Liver (tissue), 9 donors: Measurements from ENCODE around the gene RTN1. TPM values are rescaled to one million over a fixed set of nuclear protein-coding genes. Genes with fewer than 3 reads are reported as not detected.

Experiments used
- DNase-seq: peaks from one replicate; pipeline ENCODE4 v3.0.0-alpha.2; 2017; ENCODE audit warnings: low spot score
- H3K27ac ChIP-seq, 2 donors: one replicate each; pipeline ENCODE4 v1.7.0; 2013; ENCODE audit warnings: inconsistent platforms in 2 of 2, low read length in 2 of 2, control low read depth in 1 of 2, low read depth in 1 of 2, mild to moderate bottlenecking in 1 of 2
- H3K27me3 ChIP-seq, 4 donors: one replicate each; pipeline versions ENCODE4 v1.6.1 to v1.7.0; 2013; ENCODE audit warnings: low read length in 3 of 4, inconsistent platforms in 1 of 4, mild to moderate bottlenecking in 1 of 4, moderate library complexity in 1 of 4; ENCODE audit not compliant: control insufficient read depth in 4 of 4, insufficient read depth in 4 of 4
- H3K36me3 ChIP-seq, 4 donors: one replicate each; pipeline versions ENCODE4 v1.6.1 to v1.7.0; 2013; ENCODE audit warnings: low read length in 3 of 4, mild to moderate bottlenecking in 3 of 4, low read depth in 1 of 4, moderate library complexity in 1 of 4; ENCODE audit not compliant: control insufficient read depth in 4 of 4, insufficient read depth in 3 of 4
- H3K4me1 ChIP-seq, 4 donors: one replicate each; pipeline versions ENCODE4 v1.6.1 to v1.7.0; 2013; ENCODE audit warnings: low read length in 3 of 4, mild to moderate bottlenecking in 3 of 4, moderate library complexity in 1 of 4; ENCODE audit not compliant: control insufficient read depth in 4 of 4, insufficient read depth in 4 of 4
- H3K4me3 ChIP-seq, 3 donors: one replicate each; pipeline versions ENCODE4 v1.6.1 to v1.7.0; 2013; ENCODE audit warnings: low read length in 3 of 3, control low read depth in 1 of 3, low read depth in 1 of 3, mild to moderate bottlenecking in 1 of 3
- H3K9ac ChIP-seq, 2 donors: one replicate each; pipeline ENCODE4 v1.7.0; 2013; ENCODE audit warnings: low read length in 2 of 2, mild to moderate bottlenecking in 2 of 2, moderate library complexity in 2 of 2, control low read depth in 1 of 2, low read depth in 1 of 2
- H3K9me3 ChIP-seq, 4 donors: one replicate each; pipeline versions ENCODE4 v1.6.1 to v1.7.0; 2013; ENCODE audit warnings: low read length in 3 of 4; ENCODE audit not compliant: control insufficient read depth in 4 of 4
- EGR1 ChIP-seq, 2 donors: IDR thresholded peaks; 2 replicates each; pipeline ENCODE4 v1.6.1; 2016 to 2018; ENCODE audit warnings: antibody characterized with exemption in 2 of 2, low read depth in 2 of 2
- FOXA1 ChIP-seq: IDR thresholded peaks from 2 replicates; pipeline ENCODE4 v1.6.1; 2016; ENCODE audit warnings: antibody characterized with exemption
- FOXA2 ChIP-seq: IDR thresholded peaks from 2 replicates; pipeline ENCODE4 v1.6.1; 2016; ENCODE audit warnings: antibody characterized with exemption
- GABPA ChIP-seq, 2 donors: IDR thresholded peaks in 1 of 2; conservative IDR thresholded peaks in 1 of 2; 2 replicates each; pipeline ENCODE4 v1.6.1; 2016; ENCODE audit warnings: antibody characterized with exemption in 2 of 2, mild to moderate bottlenecking in 1 of 2, moderate library complexity in 1 of 2
- HNF4A ChIP-seq, 2 donors: conservative IDR thresholded peaks; 2 replicates each; pipeline ENCODE4 v1.6.1; 2016; ENCODE audit warnings: antibody characterized with exemption in 2 of 2, mild to moderate bottlenecking in 2 of 2
- HNF4G ChIP-seq: IDR thresholded peaks from 2 replicates; pipeline ENCODE4 v1.6.1; 2016; ENCODE audit warnings: antibody characterized with exemption
- JUND ChIP-seq, 2 donors: IDR thresholded peaks; 2 replicates each; pipeline ENCODE4 v1.6.1; 2016; ENCODE audit warnings: antibody characterized with exemption in 2 of 2
- NR2F2 ChIP-seq: IDR thresholded peaks from 2 replicates; pipeline ENCODE4 v1.6.1; 2016; ENCODE audit warnings: antibody characterized with exemption
- RAD21 ChIP-seq, 2 donors: IDR thresholded peaks; 2 replicates each; pipeline ENCODE4 v1.6.1; 2016; ENCODE audit warnings: antibody characterized with exemption in 2 of 2, mild to moderate bottlenecking in 2 of 2
- RXRA ChIP-seq, 2 donors: IDR thresholded peaks; 2 replicates each; pipeline ENCODE4 v1.6.1; 2017 to 2018; ENCODE audit warnings: antibody characterized with exemption in 2 of 2, mild to moderate bottlenecking in 1 of 2
- SP1 ChIP-seq: IDR thresholded peaks from 2 replicates; pipeline ENCODE4 v1.6.1; 2018; ENCODE audit warnings: antibody characterized with exemption, mild to moderate bottlenecking
- TAF1 ChIP-seq: conservative IDR thresholded peaks from 2 replicates; pipeline ENCODE4 v1.6.1; 2016; ENCODE audit warnings: antibody characterized with exemption, mild to moderate bottlenecking
- YY1 ChIP-seq: IDR thresholded peaks from 2 replicates; pipeline ENCODE4 v1.6.1; 2016; ENCODE audit warnings: antibody characterized with exemption, mild to moderate bottlenecking
- WGBS: extraction: QIAGEN DNeasy Blood & Tissue Kit; methylation state at CpG from one replicate; pipeline ENCODE4 v1.1.7; 2013; 5-methylcytosine and 5-hydroxymethylcytosine counted together
- polyA plus RNA-seq, 2 donors: library from polyadenylated mRNA; stranded (reverse) in 1 of 2; unstranded in 1 of 2; fragments of 200-250 nt in 1 of 2; fragments of >200 nt in 1 of 2; fragmentation: Nextera tagmentation in 1 of 2; extraction: Ambion mirVana in 1 of 2; gene quantifications; one replicate each; pipeline versions ENCODE4 v1.2.1 to v1.2.3, GENCODE V29; 2013 to 2015
- total RNA-seq, 2 donors: library from RNA; depleted of rRNA; stranded (reverse); fragments of >200 nt; gene quantifications; one replicate each; pipeline ENCODE4 v1.2.3, GENCODE V29; 2014
- TF ChIP-seq, protein P1 (sequence below): IDR thresholded peaks from 2 replicates; pipeline ENCODE4 v1.6.1; 2016; ENCODE audit warnings: antibody characterized with exemption
- TF ChIP-seq, protein P2 (sequence below): IDR thresholded peaks from 2 replicates; pipeline ENCODE4 v1.6.1; 2016; ENCODE audit warnings: antibody characterized with exemption, mild to moderate bottlenecking
- TF ChIP-seq, protein P3 (sequence below): IDR thresholded peaks from 2 replicates; pipeline ENCODE4 v1.6.1; 2016; ENCODE audit warnings: antibody characterized with exemption
- TF ChIP-seq, protein P4 (sequence below): IDR thresholded peaks from 2 replicates; pipeline ENCODE4 v1.6.1; 2016; ENCODE audit warnings: antibody characterized with exemption
- TF ChIP-seq, protein P5 (sequence below): fragments of 150-350 bp; IDR thresholded peaks from 2 replicates; pipeline ENCODE4 v1.5.1; 2017; ENCODE audit warnings: improper control_type of control experiment, low read depth, low read length; ENCODE audit not compliant: missing input control
- donor health status: healthy.
- donor health status: healthy.
- donor health status: healthy.
- donor health status: healthy.
- donor health status: healthy.

RTN1 gene
- total and polyA plus RNA-seq, 4 donors: 0.08 to 1.8 (median 0.37) TPM

DNA sequence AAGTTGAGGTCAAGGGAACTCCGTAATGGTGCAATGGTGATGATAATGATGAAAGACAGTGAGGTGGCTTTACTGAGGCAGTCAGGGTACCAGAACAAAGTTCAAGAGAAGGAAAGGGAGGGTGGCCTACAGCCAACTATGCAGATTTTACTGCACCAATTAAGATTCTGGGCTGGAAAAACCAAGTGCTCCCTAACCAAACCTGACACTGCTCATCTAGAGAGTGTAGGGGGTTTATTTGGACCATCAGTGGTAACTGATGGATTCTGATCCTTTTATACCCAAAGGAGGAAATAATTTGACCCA, 49.8 kb upstream of the RTN1 start:
- Histone ChIP-seq H3K9me3 (no peaks in the 10 kb centered on the region), H3K36me3 (no peaks in the 10 kb centered on the region), H3K27ac (no peak overlapping the region), H3K4me1 (peaks cover 0 to 13% (median 4%) of the 10 kb centered on the region in 4 donors), H3K4me3 (peak overlapping the region in 1 of 3 donors; percentile 60), H3K27me3 (no peaks in the 10 kb centered on the region), H3K9ac (no peak overlapping the region)
- WGBS: 18% methylated on average over 1 of the region's 1 CpG
- TF ChIP-seq HNF4G: peak; percentile 6
- TF ChIP-seq TAF1: no peak
- peak in 1 of 2 donors; percentile 39 for TF ChIP-seq HNF4A (conservative IDR thresholded peaks at IDR 0.05)
- TF ChIP-seq FOXA2: no peak
- no peak for TF ChIP-seq JUND (IDR thresholded peaks at IDR 0.05)
- TF ChIP-seq, protein P1, sequence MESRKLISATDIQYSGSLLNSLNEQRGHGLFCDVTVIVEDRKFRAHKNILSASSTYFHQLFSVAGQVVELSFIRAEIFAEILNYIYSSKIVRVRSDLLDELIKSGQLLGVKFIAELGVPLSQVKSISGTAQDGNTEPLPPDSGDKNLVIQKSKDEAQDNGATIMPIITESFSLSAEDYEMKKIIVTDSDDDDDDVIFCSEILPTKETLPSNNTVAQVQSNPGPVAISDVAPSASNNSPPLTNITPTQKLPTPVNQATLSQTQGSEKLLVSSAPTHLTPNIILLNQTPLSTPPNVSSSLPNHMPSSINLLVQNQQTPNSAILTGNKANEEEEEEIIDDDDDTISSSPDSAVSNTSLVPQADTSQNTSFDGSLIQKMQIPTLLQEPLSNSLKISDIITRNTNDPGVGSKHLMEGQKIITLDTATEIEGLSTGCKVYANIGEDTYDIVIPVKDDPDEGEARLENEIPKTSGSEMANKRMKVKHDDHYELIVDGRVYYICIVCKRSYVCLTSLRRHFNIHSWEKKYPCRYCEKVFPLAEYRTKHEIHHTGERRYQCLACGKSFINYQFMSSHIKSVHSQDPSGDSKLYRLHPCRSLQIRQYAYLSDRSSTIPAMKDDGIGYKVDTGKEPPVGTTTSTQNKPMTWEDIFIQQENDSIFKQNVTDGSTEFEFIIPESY: no peak
- TF ChIP-seq RXRA (IDR thresholded peaks at IDR 0.05): peak in 1 of 2 donors; percentile 28
- no peak for DNase-seq

DNA sequence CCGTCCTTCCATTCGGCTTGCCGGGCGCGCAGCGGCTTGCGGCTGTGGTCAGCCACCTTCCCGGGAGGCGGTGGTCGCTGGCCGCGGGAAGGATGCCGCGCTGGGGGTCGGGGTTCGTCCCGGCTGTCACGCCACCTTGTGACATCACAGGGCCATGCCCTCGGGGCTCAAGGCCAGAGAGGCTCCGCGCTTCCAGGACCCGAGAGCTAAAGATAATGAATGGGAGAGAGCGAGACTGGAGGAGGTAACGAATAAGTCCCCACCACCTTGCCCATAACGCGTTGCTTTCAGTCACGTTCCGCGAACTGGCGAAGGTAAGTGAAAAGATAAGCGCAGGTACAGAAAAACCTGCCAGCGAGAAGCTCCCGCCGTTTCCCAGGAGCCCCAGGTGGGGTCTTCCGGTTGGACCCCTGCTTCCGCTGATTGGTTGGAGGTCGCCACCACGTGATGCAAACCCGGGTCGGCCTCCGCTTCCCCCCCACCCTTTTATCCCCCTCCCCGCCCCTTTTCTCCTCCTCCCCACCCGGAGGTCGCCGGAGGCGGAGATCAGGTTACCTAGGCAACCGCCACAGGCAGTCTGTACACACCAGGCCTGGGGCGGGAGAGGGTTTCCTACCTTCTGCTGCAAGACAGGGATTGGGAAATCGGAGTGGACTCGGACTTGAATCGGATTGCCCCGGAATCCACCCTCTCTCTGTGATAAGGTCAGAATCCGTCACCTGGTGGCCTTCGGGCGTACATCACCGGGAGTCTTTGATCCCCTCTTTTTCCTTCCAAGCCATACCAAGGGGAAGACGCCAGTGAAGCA, 49.2 kb upstream of the RTN1 start, which contains the start of gene LRRC9:
TSS of gene LRRC9 (plus strand) at position 575 of the 808 bp plus-strand sequence.
- H3K4me1 ChIP-seq: peaks cover 0 to 13% (median 4%) of the 10 kb centered on the region in 4 donors
- no peak for TF ChIP-seq RAD21 (IDR thresholded peaks at IDR 0.05)
- TF ChIP-seq, protein P2, sequence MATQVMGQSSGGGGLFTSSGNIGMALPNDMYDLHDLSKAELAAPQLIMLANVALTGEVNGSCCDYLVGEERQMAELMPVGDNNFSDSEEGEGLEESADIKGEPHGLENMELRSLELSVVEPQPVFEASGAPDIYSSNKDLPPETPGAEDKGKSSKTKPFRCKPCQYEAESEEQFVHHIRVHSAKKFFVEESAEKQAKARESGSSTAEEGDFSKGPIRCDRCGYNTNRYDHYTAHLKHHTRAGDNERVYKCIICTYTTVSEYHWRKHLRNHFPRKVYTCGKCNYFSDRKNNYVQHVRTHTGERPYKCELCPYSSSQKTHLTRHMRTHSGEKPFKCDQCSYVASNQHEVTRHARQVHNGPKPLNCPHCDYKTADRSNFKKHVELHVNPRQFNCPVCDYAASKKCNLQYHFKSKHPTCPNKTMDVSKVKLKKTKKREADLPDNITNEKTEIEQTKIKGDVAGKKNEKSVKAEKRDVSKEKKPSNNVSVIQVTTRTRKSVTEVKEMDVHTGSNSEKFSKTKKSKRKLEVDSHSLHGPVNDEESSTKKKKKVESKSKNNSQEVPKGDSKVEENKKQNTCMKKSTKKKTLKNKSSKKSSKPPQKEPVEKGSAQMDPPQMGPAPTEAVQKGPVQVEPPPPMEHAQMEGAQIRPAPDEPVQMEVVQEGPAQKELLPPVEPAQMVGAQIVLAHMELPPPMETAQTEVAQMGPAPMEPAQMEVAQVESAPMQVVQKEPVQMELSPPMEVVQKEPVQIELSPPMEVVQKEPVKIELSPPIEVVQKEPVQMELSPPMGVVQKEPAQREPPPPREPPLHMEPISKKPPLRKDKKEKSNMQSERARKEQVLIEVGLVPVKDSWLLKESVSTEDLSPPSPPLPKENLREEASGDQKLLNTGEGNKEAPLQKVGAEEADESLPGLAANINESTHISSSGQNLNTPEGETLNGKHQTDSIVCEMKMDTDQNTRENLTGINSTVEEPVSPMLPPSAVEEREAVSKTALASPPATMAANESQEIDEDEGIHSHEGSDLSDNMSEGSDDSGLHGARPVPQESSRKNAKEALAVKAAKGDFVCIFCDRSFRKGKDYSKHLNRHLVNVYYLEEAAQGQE: peak; percentile 44
- peak; percentile 89 for TF ChIP-seq HNF4G
- peak in 1 of 2 donors; percentile 48 for TF ChIP-seq JUND (IDR thresholded peaks at IDR 0.05)
- TF ChIP-seq, protein P1: no peak
- peak; percentile 70 to 73 for TF ChIP-seq RXRA (IDR thresholded peaks at IDR 0.05)
- TF ChIP-seq, protein P3, sequence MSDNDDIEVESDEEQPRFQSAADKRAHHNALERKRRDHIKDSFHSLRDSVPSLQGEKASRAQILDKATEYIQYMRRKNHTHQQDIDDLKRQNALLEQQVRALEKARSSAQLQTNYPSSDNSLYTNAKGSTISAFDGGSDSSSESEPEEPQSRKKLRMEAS: peak; percentile 24
- TF ChIP-seq, protein P4, sequence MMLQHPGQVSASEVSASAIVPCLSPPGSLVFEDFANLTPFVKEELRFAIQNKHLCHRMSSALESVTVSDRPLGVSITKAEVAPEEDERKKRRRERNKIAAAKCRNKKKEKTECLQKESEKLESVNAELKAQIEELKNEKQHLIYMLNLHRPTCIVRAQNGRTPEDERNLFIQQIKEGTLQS: peak; percentile 44
- TF ChIP-seq GABPA (IDR thresholded peaks at IDR 0.05 in 1 of 2, conservative IDR thresholded peaks at IDR 0.05 in 1 of 2): no peak
- TF ChIP-seq, protein P5, sequence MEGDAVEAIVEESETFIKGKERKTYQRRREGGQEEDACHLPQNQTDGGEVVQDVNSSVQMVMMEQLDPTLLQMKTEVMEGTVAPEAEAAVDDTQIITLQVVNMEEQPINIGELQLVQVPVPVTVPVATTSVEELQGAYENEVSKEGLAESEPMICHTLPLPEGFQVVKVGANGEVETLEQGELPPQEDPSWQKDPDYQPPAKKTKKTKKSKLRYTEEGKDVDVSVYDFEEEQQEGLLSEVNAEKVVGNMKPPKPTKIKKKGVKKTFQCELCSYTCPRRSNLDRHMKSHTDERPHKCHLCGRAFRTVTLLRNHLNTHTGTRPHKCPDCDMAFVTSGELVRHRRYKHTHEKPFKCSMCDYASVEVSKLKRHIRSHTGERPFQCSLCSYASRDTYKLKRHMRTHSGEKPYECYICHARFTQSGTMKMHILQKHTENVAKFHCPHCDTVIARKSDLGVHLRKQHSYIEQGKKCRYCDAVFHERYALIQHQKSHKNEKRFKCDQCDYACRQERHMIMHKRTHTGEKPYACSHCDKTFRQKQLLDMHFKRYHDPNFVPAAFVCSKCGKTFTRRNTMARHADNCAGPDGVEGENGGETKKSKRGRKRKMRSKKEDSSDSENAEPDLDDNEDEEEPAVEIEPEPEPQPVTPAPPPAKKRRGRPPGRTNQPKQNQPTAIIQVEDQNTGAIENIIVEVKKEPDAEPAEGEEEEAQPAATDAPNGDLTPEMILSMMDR: no peak
- TF ChIP-seq FOXA1: peak; percentile 39
- no peak for TF ChIP-seq EGR1 (IDR thresholded peaks at IDR 0.05; ENCODE audit: low read depth in 2 of 2)
- TF ChIP-seq FOXA2: no peak
- TF ChIP-seq HNF4A (conservative IDR thresholded peaks at IDR 0.05): peak; percentile 97
- no peak for TF ChIP-seq TAF1
- peak; percentile 62 for TF ChIP-seq NR2F2
- no peak for TF ChIP-seq YY1
- TF ChIP-seq SP1: peak; percentile 32
- no peaks in the 10 kb centered on the region for H3K9me3 ChIP-seq
- H3K9ac ChIP-seq: peak within 1 kb of the TSS in 1 of 2 donors; percentile 51
- peak within 1 kb of the TSS; percentile 39 to 61 (median 60) for H3K4me3 ChIP-seq
- H3K27me3 ChIP-seq: no peaks in the 10 kb centered on the region
- peak; percentile 73 for DNase-seq
- WGBS: 3% methylated on average over 57 of the region's 57 CpGs
- no peak within 1 kb of the TSS for H3K27ac ChIP-seq
- H3K36me3 ChIP-seq: no peaks in the 10 kb centered on the region
